Cardiac fibroblast (primary cell): ENCODE results near the gene TRIM73.
"Not testable (repeated sequence)": the region's sequence is repeated elsewhere in the genome, so short reads cannot be mapped to it uniquely, and the experiment has no call there.

Source experiments
- DNase-seq, 2 donors: peaks; one replicate each; pipeline versions ENCODE4 v3.0.0 to v3.0.0-alpha.2; 2010; ENCODE audit warnings: low read depth in 2 of 2
- H3K4me3 ChIP-seq, 2 donors: replicated peaks in 1 of 2; 1 replicate in 1 of 2; 2 replicates in 1 of 2; pipeline ENCODE4 v1.5.1; 2011; ENCODE audit warnings: low read depth in 2 of 2, low read length in 2 of 2, mild to moderate bottlenecking in 2 of 2, moderate library complexity in 1 of 2

TRIM73 gene

DNA sequence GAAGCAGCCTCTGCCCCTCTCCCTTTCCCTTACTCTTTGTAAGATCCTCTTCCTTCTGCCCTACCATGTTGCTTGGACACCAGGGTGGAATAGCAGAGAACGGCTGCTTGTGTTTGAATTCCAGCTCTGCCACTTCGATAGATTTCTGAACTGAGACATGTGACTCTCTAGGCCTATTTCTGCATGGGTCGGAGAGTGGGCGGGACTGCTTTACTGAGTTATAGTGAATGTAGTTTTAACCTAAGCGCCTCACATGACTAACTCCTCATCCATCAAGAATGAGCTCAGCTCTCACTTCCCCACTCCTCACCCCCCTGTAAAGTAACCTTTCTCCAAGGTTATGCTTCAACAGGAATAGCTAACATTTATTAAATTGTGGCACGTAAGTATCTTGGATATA is 18.8 kb downstream of the TRIM73 start:
- DNase-seq, H3K4me3 ChIP-seq: not testable (repeated sequence)

DNA sequence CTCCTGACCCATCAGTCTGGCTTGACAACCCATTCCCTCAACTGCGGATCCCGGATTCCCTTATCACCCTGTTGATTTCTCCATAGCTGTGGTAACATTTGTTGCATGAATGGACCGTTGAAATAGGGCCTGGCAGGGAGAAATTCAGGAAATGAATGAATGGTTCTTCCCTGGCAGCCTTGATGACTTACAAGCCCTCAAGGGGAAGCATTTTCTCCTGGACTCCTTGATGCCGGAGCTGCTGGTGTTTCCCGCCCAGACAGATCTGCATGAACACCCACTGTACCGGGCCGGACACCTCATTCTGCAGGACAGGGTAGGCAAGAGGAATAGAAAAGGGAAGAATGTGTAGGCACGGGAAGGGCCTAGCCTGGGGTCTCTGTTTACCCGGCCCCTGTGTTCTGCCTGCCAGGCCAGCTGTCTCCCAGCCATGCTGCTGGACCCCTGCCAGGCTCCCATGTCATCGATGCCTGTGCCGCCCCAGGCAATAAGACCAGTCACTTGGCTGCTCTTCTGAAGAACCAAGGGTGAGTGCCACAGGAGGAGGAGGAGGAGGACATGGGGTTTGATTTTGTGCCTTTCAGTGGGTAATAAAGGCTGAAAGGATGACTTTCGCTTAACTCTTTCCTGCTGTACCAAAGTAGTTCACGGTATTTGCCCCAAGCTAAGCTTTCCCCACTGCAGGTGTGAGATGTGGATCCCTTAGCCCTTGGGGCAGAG is 19.4 kb downstream of the TRIM73 start:
- not testable (repeated sequence) for DNase-seq, H3K4me3 ChIP-seq

DNA sequence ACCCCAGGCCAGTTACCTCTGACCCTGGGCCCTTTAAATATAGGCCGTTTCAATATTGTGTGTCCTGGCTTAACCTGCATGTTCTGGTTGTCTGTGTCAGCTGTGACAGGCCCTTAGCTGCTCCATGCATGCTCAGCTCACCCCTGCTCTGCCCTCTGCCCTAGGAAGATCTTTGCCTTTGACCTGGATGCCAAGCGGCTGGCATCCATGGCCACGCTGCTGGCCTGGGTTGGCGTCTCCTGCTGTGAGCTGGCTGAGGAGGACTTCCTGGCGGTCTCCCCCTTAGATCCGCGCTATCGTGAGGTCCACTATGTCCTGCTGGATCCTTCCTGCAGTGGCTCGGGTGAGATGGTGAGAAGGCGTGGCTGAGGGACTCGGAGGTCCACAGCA is 20.0 kb downstream of the TRIM73 start:
- not testable (repeated sequence) for H3K4me3 ChIP-seq, DNase-seq

DNA sequence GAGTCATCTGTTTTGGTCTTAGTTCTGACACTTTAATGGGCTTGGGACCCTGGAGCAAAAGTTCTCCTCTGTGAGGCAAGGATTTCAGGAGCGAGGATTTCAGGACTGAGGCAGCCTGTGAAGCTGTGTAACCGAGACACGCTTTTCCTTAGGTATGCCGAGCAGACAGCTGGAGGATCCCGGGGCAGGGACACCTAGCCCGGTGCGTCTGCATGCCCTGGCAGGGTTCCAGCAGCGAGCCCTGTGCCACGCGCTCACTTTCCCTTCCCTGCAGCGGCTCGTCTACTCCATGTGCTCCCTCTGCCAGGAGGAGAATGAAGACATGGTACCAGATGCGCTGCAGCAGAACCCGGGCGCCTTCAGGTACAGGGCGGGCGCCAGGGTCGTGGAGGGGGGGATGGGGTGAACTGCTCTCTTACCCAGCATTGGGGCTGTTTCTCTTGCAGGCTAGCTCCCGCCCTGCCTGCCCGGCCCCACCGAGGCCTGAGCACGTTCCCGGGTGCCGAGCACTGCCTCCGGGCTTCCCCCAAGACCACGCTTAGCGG is 20.5 kb downstream of the TRIM73 start:
- not testable (repeated sequence) for DNase-seq, H3K4me3 ChIP-seq

DNA sequence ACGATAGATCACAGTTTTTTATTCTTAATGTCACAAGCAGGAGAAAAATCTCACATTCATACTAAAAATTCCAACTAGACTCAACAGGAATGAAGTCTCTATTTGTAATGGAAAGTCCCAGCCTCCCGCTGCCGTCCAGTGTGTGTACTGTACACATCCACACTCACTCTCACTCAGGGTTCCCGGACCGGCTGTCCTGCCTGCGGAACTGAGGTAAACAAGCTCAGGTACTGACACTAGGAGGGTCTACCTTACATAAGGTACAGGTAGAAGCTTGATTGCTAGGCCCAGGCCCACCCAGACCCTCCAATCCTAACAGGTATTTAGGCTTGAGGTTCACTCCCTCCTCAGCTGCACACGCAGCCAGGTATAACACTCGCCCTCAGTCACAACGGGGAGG is 21.4 kb downstream of the TRIM73 start:
- H3K4me3 ChIP-seq, DNase-seq: not testable (repeated sequence)

DNA sequence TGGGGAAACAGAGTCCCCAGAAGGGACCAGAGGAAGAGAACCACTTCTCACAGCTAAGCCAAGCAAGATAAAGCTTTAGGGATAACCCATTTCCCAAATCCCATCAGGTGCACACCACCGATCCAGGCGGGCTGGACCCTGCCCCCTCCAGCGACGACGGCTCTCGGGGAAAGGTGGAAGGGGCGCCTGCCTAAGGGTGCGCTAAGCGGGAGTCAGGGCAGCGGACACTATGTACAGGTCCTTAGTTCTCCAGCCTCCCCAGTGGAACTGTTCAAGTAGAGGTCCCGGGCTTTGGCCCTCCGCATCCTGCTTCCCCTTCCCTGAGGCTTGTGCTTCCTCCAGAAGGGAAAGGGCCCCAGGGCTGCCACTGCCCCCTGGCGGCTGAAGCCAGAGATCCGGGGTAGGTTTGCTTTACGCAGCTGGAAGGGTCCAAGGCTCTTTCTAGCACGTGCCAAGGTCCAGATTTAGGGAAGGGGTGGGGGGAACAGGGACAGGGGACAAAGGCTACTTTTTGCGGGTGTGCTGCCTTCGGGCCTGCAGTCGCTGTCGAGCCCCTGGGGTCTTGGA is 22.9 kb downstream of the TRIM73 start:
- H3K4me3 ChIP-seq, DNase-seq: not testable (repeated sequence)

DNA sequence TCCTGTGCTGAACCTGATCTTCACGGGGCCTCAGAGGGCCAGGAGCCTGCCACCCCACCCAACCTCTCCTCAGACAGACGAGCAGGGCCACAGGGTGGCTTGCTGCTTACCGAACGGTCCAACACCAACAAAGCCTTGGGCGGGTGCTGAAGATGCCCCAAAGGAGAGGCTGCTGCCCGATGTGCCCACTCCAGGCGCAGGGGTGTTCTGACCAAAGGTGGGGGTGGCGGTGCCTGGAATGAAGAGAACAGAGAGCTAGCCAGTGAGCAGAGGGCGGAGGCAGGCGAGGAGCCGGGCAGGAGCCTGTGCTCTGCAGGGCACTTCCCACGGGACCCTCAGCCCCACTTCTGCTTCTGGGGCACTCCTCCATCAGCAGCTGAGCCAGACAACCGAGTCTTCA is 23.8 kb downstream of the TRIM73 start:
- not testable (repeated sequence) for DNase-seq, H3K4me3 ChIP-seq

DNA sequence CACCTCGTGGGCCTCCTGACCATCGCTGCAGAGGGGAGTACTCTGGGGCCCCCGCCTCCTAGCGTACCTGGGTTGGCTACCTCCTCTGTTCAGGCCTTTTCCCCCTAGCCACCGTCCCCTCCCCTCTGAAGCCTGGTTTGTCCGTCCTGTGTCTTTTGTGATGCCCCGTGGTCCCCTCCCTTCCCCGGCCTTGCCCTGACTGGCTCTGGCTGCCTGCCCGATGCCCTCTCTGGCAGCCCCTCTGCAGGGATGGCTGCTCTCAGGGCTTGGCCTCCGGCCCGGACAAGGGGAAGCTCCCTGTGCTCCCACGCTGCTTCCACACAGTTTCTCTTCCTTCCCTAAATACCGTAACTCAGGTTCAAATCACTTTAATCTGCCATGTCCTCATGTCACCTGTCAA is 24.3 kb downstream of the TRIM73 start:
- not testable (repeated sequence) for H3K4me3 ChIP-seq, DNase-seq

DNA sequence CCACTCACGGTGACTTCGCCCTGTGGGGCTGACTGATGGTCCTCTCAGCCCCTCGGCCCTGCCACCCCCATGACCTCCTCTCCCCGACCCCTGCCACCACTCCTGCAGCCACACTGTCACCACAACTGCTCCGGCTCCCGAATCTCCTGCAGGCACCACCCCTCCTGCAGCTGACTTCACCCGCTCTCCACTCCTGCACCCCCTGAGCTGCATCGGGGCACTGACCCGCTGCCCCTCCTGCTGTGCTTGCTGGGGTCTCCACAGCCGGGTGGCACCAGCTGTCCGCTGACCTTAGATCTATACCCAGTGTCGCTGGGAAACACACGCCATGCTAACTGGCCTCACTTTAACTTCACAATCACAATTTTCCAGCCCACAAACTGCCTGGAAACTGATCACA is 24.7 kb downstream of the TRIM73 start:
- not testable (repeated sequence) for DNase-seq, H3K4me3 ChIP-seq

DNA sequence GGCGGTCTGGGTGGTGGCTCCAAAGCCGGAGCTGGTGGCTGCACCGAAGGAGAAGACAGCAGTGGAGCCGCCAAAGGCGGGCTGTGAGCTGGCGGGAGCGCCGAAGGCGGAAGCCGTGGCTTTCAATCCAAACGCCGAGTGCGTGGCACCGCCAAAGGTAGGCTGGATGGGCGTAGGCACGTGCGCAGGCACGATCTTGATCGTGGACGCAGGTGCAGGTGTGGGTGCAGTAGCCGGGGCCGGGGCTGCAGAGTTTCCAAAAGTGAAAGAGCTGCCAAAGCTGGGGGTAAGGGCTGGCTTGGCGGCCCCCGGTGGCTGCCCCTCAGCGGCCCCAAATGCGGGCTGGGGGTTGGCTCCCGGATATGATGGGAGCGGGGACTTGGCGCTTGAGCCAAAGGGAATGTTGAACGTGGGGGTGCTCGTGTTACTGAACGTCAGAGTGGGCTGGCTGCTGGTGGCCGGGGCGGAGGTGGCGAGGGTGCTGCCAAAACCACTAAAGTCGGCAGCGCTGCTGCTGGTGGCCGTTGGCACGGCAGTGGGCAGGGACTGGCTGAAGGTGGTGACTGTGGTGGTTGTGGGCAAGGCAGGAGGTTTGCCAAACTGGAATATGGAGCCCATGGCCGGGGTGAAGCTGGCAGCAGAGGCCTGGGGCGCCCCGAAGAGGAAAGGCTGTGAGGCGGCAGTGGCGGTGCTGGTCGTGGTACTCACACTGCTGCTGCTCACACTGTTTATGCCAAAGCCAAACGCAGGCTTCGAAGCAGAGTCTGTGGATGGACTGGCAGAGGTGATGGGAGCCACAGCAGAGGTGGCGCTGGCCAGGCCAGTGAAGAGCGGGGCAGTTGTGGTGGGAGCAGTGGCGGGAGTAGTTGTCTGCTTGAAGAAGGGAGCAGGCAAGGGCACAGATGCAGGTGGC is 26.6 kb downstream of the TRIM73 start:
- H3K4me3 ChIP-seq, DNase-seq: not testable (repeated sequence)

DNA sequence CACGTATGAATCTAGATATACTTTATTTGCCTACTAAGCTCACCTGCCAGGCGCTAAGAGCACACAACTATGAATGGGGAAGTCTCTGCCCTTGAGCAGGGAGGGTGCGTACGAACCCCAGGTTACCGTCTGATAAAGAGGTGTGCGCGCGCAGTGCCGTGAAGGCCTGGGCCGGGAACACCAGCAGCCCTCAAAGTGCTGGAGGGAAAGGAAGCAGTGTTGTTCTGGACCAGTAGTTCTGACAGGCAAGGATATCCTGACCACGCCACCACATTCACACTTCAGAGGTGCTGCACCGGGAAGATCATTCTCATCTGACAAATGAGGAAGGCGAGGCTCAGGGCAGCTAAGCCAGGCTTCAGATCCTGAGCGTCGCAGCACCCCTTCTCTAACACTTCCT is 28.1 kb downstream of the TRIM73 start:
- not testable (repeated sequence) for H3K4me3 ChIP-seq, DNase-seq

DNA sequence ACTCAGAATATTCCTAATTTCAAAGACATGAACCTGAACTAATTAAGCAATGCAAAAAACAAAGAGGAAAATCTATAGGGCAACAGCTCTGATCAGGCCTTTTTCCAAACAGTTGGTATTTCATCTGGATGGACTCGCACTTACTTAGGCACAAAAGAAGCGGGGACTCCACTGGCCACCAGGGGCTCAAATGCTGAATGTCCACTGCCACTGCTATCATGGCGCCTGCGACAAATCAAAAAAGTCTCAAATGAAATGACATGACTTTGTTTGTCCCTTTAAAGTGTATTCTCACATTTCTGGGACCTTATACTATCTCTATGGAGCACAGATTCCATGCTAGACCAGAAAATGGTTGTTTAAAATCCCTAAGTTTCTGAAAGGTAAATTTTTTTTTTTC is 43.6 kb downstream of the TRIM73 start:
- not testable (repeated sequence) for DNase-seq, H3K4me3 ChIP-seq

DNA sequence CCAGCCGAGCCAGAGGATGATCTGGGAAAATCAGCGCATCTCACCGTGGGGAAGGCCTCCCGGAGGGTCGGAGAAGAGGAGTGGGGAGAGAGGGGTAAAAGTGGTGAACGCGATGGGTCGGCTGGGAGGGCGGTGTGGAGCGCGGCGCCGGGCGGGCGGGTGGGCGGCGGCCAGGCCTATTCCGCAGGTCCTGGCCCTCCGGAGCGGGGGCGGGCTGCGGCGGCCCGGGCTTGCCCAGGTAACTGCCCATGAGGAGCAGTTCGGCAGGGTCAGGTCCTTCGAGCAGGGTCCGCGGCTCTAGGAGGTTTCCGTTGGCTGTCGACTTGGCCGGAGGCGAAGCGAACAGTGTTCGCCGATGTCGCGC is 46.7 kb downstream of the TRIM73 start:
- peak overlapping the region; percentile 33 to 49 for H3K4me3 ChIP-seq
- not testable (repeated sequence) for DNase-seq

DNA sequence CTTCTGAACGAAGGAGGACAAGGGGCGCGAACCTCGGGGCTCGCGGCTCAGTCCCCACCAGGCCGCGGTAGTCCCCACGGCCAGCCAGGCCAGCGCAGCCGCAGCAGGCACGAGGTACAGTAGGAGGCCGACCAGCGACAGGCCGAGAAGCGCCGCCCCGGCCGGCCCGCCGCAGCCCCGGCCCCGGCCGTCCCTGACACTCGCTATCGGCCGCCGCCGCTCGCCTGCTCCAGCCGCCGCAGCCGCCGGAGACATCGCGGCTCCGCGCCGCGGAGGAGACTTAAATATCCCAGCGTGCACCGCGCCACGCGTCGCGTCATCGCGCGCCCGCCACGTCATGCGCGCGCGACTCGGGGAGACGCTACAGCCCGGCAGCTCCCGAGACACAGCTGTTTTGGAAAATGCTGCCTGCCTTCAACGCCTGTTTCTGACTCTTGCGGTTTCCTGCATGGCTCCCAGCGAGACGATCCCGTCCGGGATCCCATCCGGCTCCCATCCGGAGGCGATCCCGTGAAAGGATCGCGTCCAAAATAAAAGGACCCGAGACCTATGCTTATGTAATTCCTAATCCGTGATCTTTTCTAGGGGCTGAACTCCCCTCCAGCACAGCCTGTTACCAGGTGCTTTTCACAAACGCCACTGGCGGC is 47.2 kb downstream of the TRIM73 start:
- H3K4me3 ChIP-seq = peak overlapping the region; percentile 47 to 58
- peak; percentile 10 to 27 for DNase-seq

DNA sequence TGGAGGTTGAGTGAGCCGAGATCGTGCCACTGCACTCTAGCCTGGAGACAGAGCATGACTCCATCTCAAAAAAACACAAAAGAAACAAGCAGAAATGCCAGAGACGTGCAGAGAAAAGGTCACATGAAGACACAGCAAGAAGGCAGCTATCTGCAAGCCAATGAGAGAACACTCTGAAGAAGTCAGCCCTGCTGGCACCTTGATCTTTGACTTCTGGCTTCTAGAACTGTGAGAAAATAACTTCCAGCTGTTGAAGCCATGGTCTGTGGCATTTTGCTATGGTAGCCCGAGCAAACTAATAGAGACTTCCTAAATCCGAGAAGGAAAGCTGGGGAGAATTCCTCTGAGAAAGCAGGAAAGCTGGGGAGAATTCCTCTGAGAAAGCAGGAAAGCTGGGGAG is 54.5 kb downstream of the TRIM73 start:
- not testable (repeated sequence) for DNase-seq, H3K4me3 ChIP-seq
